HG02610 (cell line): ENCODE measurements around the gene ATR.

Experiments
- ATAC-seq: cut with Tn5 transposase; IDR thresholded peaks from one replicate; pipeline ENCODE4 v1.9.1; 2021; ENCODE audit warnings: mild to moderate bottlenecking, moderate library complexity; ENCODE audit not compliant: unreplicated experiment

ATR gene

GRCh38 chr3:142534543-142534942, 44.0 kb downstream of the ATR start:
- no peak for ATAC-seq

DNA sequence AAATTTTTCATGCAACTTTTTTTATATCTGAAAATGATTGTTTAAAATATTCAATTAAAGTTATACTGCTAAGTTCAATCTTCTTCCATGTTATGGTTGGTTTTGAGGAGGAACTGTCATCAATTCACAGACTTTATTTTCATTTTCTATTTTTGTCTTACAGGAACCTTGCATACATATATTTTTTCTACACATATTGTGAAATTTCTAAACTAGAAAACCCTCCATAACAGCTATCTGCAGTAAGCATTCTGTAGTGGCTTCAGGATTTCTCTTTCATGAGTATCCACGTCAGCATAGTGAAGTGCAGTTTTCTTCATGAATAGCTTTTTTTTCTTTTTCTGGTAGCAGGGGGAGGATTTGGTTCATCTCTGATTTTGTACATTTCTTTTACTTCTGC, 48.2 kb downstream of the ATR start:
- no peak for ATAC-seq

- ATAC-seq = no peak
Observed at GRCh38 chr3:142523921-142524566, 54.5 kb downstream of the ATR start.

- ATAC-seq = no peak
Observed at GRCh38 chr3:142509079-142509478, 69.5 kb downstream of the ATR start.

GRCh38 chr3:142507241-142507640, 71.3 kb downstream of the ATR start:
- no peak for ATAC-seq

- no peak for ATAC-seq
Observed at GRCh38 chr3:142502187-142502985, 76.1 kb downstream of the ATR start.

DNA sequence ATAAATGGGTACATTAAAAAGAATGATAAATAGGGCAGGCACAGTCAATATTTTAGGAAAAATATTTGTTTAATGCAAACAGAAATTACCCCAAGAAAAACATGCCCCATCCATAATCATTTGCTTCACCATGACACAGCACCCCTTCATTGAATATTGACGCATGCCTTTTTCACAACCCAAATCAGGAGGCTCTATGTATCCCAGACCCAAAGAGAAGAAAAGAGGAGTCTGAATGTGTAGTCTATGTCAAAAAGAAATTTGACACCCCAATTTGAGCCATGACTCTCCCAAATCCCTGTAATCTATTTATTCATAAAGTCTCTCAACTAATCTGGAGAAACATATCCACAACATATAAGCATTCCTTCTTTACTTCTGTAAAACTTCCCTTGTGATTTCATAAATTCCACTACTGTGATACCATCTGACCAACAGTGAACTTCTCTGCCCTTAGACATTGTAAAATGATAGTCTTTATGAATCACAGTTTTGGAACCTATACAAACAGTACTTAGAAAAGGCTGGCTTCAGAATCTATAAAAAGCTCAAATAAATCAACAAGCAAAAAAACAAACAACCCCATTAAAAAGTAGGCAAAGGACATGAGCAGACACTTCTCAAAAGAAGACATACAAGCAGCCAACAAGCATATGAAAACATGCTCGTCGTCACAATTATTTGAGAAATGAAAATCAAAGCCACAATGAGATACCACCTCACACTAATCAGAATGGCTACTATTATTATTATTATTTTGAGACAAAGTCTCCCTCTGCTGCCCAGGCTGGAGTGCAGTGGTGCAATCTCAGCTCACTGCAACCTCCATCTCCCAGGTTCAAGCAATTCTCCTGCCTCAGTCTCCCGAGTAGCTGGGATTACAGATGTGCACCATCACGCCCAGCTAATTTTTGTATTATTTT, 77.3 kb downstream of the ATR start:
- no peak for ATAC-seq

DNA sequence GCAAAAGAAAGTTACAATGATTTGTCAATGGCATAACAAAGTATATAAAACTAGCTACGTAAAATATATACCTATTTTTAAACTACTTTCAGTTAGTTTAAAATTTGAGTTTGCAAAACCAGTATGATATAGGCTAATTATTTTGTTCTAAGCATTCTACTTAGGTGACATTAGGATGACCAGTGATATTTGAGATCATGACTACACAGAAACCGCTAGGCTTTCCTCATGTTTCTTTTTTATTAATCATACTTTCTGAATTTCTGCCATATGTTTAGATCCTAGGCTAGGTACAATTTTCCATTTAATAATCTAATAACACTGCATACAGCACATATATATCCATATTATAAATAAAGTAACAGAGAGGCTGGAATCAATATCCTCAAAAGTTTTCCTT, 78.3 kb downstream of the ATR start:
- ATAC-seq = no peak

DNA sequence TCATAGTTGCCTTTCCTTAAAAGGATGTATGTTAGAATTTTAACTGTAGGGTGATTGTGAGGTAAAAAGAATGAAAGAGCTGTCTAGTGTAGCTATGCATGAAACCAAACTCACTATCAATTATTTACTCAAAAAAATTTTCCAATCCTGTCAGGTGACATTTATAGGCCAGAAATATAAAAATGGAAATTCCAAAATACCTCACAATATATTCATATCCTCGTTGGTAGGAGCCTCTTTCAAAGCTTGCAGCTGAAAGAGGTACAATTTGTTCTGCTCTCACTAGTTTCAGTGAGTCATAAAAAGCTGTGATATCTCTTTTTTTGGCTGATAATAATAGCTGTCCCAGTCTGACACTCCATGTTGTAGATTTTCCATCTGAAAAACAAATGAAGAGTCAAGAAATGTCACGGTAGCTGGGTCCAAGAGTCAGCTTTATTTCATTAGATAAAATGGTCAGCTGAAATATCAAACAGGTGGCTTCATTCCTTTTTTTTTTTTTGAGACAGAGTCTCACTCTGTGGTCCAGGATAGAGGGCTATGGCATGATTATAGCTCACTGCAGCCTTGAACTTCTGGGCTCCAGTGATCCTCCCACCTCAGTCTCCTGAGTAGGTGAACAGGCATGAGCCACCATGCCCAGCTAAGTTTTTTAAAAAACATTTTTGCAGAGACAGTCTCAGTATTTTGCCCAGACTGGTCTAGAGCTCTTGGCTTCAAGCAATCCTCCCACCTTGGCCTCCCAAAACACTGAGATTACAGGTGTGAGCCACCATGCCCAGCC, 79.9 kb downstream of the ATR start:
- peak; percentile 90 for ATAC-seq

DNA sequence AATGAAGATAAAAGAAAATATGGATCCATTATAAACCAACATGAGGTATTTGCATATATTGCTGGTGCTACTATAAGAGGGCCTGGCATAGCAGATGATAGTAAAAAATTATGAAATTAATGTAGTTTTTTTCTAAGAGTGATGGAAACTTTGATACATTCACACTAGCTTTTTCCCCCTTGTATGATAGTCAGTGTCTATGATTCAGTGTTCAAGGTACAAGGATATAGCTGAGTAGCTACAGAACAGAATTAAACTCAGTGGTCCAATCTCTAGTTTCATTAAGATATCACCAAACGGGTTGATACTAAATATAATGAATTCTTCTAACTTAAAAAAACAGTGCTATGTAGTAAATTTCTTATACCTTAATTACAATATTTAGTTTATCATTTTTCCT, 80.8 kb downstream of the ATR start:
- ATAC-seq = no peak

DNA sequence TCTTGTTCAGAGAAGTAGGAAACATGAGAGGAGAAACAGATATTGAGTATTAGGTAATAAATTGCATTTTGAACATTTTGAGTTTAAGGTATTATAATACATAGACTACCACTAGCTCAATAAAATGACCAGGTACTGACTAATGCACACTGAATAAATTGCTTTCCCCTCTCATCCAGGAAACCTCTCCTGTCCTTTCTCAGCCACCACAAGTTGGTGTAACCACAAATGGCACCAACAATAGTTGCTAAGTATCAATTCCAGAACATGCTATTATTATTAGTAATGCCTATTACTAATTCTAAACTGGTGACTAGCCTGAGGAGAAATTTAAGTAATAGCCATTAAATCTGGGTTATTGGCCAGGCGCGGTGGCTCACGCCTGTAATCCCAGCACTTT, 83.4 kb downstream of the ATR start:
- no peak for ATAC-seq

DNA sequence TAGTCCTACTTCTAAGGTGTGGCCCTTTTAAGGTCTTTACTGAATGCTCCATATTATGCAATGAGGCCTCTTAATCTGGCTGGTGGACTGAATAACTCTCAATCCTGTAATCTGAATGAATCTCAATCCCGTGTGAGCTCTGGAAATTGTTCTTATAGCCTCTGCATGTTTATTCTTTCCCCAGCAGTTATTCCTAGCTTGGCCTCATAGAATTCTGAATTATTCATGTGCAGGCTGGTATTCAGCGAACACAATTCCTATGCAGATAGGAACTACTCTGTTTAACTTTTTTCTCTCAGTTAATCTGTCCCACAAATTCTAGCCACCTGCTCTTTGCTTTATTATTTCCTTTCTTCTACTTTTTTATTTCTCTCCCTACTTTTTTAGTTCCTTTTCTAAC, 86.3 kb downstream of the ATR start:
- ATAC-seq = no peak

GRCh38 chr3:142489572-142490323, 88.8 kb downstream of the ATR start:
- no peak for ATAC-seq

- ATAC-seq = no peak
Observed at GRCh38 chr3:142484912-142485435, 93.6 kb downstream of the ATR start.

- ATAC-seq = no peak
Observed at GRCh38 chr3:142481196-142481595, 97.3 kb downstream of the ATR start.

DNA sequence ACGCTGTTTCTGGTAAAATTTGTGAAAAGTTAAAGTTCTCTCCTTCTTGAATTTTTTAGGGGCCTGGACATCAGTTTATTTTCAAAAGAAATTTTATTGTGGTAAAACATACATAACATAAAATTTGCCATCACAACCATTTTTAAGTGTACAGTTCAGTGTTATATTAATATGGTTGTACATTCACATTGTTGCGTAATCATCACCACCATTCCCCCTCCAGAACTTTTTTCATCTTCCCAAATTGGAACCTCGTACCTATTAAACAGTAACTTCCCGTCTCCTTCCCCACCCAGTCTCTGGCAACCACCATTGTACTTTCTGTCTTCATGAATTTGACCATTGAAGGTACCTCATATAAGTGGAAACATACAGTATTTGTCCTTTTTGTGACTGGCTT, 107.7 kb downstream of the ATR start:
- ATAC-seq = no peak

DNA sequence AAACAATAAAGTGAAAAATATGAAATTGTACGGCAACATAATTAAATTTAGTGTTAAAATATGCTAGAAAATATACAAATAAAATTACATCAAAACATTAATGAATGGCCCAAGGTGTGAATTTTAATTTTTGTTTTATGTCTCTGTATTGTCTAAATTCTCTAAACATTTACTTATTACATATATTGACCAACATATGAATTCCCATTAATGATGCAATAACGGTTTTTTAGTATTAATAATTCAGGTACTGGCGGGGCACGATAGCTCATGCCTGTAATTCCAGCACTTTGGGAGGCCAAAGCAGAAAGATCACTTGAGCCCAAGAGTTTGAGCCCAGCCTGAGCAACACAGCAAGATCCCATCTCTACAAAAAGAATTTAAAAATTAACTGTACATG, 110.1 kb downstream of the ATR start:
- no peak for ATAC-seq

DNA sequence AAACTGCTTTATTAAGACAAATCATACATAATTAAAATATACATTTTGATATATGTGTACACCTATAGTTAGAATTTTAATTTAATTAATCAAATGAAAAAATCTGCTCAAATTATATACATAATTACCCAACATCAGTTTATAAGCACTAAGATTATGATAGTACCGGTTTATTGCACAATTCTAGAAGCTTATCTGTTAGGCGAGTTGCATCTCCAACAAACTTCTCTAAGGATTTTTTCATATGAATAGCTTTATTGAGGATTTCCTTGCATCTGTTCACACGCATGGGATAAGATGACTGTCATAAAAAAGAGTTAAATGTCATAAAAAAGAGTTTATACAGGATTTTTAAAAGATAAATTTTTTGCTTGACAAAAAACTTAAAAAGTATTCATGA, 110.8 kb downstream of the ATR start:
- no peak for ATAC-seq

DNA sequence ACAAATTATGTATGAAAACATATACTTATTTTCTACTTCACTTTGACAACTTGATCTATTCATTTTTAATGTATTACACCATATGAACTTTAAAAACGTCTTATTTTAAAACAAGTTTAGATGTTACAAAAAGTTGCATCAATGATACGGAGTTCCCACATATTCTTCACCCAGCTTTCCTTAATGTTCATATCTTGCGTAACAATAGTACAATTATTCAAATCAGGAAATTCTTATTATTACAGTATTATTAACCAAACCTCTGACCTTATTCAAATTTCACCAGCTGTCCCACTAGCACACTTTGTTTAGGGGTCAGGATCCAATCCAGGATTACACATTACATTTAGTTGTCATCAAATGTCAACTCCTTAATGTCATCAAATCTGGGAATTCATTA, 117.8 kb downstream of the ATR start:
- no peak for ATAC-seq

GRCh38 chr3:142459929-142460328, 118.6 kb downstream of the ATR start:
- ATAC-seq = no peak
